ENCODE results near the gene FAU.
"Not testable (repeated sequence)": the region's sequence is repeated elsewhere in the genome, so short reads cannot be mapped to it uniquely, and the experiment has no call there.

The FAU gene

GRCh38 chr11:65119670-65119995, 2.3 kb downstream of the FAU start:
- no peak for DNase-seq (ENCODE audit: low read depth)

DNA sequence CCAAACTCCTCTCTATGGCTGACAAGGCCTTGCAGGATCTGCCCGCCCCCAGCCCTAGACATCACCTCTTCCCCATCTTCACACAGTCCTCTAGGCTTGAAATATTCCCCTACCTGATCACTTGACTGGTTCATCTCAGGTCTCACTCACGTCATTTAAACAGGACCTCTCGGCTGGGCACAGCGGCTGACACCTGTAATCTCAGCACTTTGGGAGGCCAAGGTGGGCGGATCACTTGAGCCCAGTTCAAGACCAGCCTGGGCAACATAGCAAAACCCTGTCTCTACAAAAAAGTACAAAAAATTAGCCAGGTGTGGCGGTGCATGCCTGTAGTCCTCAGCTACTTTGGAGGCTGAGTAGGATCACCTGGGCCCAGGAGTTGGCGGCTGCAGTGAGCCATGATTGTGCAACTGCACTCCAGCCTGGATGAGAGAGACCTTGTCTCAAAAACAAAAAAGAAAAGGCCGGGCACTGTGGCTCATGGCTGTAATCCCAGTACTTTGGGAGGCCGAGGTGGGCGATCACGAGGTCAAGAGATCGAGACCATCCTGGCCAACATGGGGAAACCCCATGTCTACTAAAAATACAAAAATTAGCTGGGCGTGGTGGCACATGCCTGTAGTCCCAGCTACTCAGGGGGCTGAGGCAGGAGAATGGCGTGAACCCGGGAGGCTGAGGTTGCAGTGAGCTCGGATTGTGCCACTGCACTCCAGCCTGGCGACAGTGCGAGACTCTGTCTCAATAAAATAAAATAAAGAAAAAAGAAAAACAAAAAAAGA, 2.9 kb downstream of the FAU start:
- not testable (repeated sequence) for DNase-seq (ENCODE audit: low read depth)

DNA sequence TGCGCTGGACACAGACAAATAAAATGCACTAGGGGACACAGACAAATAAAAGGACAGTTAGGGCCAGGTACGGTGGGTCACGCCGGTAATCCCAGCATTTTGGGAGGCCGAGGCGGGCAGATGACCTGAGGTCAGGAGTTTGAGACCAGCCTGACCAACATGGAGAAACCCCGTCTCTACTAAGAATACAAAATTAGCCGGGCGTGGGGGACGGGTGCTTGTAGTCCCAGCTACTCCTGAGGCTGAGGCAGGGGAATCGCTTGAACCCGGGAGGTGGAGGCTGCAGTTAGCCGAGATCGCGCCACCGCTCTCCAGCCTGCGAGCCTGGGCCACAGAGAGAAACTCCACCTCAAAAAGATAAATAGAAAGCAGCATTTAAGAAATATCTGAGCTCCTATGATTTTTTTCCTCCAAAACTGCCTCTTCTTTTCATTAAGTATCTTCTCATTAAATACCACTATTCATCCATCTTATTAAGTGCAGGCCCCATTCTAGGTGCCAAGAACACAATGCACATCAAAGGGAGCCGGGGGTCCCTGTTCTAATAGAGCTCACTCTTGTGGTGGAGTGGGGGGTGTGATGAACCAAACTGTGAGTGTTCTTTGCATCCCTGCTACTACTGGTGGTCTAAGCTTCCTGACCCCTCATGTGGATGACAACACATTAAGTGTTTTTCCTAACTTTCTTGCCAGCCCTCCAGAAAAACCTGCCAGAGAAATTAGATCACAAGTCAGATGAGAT, 3.7 kb downstream of the FAU start:
- DNase-seq (ENCODE audit: low read depth), result no peak

GRCh38 chr11:65117206-65118096, 4.5 kb downstream of the FAU start, which contains the start of gene ZNHIT2:
Gene ZNHIT2 (minus strand): TSS chr11:65117701. CDS start chr11:65117653, 48 bp downstream.
- peak; percentile 100 for DNase-seq (ENCODE audit: low read depth)

DNA sequence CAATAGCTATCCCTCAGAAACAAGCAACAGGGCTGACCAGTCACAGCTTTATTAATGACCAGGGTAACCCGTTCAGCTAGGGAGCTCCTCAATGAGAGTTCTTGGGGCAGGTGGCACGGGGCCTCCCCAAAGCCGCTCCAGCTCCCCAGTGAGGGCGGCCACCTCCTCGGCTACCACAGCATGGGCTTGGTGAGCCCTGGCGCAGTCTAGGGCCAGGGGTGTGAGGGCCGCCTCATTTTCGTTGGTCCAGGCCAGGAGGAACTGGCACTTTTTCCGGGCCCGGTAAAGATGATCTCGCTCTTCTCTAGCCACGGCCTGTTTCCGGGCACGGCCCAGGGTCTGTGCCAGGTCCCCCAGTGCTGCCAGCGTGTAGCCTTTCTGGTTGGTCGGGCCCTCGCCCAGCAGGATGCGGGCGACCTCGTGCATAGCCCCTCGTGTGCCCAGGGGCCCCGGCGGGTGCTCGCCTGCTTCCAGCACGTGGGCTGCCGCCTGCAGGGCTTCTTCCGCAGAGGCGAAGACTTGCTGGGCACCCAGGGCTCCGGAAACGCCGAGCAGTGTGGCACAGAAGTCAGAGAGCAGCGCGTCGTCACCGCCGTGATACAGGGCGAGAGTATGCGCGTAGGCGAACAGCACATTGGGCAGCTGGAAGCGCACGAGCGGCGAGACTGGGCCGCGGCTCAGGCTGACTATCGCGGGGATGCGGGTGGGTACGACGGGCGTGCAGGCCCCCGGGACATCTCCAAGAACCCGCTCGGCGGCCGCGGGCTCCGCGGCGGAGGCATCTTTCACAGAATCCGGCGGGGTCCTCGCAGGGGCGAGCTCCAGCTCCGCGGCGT, 5.3 kb downstream of the FAU start:
- DNase-seq (ENCODE audit: low read depth), result no peak

DNA sequence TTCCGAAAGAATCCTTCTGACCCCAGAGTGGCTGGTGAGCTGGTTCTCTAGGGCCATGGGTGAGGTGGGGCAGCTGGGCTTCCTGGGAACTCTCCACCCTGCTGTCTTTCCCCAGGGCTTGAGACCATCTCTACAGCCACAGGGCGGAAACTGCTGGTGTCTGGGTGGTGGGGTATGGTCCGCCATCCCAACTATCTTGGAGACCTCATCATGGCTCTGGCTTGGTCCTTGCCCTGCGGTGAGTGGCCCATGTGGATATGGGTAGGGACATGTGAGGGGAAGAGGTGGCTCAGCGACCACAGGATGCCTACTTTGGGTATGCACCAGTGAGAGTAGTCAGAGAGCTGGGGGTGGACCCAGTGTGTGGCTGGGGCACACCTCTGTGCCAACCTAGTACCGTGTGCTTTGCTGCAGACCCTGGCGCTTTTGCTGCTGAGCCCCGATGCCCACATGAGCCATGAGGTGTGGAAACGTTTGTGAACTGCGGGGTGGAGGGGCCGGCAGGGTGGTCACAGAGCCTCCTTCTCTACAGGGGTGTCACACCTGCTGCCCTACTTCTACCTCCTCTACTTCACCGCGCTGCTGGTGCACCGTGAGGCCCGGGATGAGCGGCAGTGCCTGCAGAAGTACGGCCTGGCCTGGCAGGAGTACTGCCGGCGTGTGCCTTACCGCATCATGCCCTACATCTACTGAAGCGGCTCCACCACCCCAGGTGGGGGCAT, 6.4 kb downstream of the FAU start:
- no peak for DNase-seq (ENCODE audit: low read depth)

GRCh38 chr11:65114538-65115171, 7.3 kb downstream of the FAU start:
- DNase-seq (ENCODE audit: low read depth), result no peak

DNA sequence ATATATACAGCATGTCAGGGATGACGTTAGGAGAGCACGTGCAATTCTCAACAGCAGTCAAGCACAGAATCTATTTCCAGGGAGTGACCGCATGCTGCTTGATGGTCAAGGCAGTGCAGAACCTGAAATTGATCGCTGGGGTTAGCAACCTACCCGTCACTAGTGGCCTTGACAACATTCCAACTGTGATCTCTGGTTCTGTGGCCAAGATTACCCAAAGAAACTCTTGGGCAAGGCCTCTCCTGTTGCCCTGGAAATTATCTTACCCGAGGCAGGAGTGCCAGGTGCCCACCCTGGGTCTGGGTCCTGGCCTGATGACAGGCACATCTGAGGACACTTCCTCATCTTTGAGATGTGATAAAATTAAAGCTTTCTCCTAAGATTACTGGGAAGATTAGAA, 8.1 kb downstream of the FAU start:
- no peak for DNase-seq (ENCODE audit: low read depth)

- DNase-seq (ENCODE audit: low read depth), result no peak
These were observed 8.6 kb downstream of the FAU start for GRCh38 chr11:65113361-65113756.

- DNase-seq (ENCODE audit: low read depth), result peak; percentile 59
These were observed 9.2 kb downstream of the FAU start for GRCh38 chr11:65112546-65113360.

- DNase-seq (ENCODE audit: low read depth), result peak; percentile 92
These were observed 10.0 kb downstream of the FAU start, which contains the start of gene TM7SF2 for GRCh38 chr11:65111744-65112545. Gene TM7SF2 (plus strand): TSS chr11:65111872. CDS start chr11:65112016, 144 bp downstream.

DNA sequence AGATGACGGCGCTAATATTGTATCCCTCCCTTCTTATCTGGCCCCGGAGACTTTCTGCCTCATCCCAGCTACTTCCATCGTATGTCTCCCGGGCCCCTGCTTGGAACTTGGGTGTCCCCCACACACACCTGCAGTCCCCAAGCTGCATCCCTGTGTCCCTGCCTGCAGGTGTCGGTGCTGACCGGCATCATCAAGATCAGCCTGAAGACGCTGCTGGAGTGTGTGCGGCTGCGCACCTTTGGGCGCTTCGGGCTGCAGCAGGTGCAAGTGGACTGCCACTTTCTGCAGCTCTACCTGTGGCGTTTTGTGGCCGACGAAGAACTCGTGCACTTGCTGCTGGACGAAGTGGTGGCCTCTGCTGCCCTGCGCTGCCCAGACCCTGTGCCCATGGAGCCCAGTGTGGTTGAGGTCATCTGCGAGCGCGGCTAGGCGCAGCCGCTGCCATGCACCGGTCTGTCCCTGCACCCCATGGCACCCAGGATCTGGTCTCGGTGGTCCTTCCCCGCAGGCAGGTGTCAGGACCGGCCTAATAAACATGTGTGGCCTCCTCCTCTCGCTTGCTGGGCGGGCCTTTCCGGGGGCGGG, 10.7 kb downstream of the FAU start:
- DNase-seq (ENCODE audit: low read depth), result no peak

DNA sequence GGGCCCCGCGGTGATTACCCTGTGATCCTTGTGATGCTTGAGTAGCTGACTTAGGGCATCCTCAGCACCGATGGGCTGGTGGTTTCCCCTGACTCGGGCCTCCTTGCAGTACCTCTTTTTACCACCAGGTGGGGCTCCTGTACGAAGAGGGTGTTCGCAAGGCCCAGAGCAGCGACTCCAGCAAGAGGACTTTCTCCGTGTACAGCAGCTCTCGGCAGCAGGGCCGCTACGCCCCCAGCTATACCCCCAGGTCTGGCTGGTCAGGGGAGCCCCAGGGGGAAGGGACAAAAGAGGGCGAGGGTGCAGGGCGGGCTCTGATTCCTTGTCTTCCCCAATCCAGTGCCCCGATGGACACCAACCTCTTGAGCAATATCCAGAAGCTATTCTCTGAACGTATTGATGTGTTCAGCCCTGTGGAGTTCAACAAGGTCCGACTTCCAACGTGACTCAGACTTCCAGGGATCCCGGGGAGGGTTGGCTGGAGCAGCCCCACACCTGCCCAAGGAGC, 11.5 kb downstream of the FAU start:
- peak; percentile 97 for DNase-seq (ENCODE audit: low read depth)

DNA sequence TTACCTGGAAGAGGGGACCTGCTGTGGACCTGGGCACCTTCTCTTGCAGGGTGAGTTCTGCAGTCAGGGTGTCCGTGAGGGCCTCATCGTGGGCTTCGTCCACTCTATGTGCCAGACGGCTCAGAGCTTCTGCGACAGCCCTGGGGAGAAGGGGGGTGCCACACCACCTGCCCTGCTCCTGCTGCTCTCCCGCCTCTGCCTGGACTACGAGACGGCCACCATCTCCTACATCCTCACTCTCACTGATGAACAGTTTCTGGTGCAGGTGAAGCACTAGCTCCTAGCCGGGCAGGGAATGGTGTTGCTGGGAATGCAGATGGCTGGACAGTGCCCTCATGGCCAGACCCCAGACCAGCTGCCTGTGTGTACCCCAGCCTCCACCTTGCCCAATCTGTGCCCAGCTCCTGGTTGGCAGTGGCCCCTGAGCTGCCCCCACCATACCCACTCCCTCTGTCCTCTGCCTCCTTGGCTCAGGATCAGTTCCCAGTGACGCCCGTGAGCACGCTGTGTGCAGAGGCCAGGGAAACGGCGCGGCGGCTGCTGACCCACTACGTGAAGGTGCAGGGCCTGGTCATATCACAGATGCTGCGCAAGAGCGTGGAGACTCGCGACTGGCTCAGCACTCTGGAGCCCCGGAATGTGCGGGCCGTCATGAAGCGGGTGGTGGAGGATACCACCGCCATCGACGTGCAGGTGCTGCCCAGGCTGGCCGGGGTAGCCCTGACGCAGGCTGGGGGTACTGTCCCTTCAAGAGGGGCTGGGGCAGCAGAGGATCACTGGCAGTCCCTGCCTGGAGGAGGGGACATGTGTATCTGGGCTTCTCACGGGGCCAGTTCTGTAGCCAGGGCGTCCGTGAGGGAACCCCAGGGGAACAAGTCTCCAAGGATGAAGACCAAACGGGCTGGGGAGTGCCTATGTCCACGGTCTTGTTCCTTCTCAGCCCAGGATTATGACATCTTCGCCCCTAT, 12.4 kb downstream of the FAU start:
- no peak for DNase-seq (ENCODE audit: low read depth)

DNA sequence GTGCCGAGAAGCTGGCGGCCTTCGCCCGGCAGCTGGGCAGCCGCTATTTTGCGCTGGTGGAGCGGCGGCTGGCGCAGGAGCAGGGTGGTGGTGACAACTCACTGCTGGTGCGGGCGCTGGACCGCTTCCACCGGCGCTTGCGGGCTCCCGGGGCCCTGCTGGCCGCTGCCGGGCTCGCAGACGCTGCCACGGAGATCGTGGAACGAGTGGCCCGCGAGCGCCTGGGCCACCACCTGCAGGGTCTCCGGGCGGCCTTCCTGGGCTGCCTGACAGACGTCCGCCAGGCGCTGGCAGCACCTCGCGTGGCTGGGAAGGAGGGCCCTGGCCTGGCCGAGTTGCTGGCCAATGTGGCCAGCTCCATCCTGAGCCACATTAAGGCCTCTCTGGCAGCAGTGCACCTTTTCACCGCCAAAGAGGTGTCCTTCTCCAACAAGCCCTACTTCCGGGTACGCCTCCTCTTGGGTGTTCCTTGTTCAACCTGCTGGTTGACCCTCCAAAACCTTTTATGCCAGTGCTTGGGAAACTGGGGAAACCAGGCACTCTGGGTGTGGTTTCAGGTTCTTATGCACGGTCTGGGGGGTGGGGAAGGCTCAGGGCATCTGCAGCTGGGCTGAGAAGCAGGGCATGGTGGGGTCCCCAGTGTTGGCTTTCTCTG, 13.3 kb downstream of the FAU start:
- DNase-seq (ENCODE audit: low read depth), result no peak

DNA sequence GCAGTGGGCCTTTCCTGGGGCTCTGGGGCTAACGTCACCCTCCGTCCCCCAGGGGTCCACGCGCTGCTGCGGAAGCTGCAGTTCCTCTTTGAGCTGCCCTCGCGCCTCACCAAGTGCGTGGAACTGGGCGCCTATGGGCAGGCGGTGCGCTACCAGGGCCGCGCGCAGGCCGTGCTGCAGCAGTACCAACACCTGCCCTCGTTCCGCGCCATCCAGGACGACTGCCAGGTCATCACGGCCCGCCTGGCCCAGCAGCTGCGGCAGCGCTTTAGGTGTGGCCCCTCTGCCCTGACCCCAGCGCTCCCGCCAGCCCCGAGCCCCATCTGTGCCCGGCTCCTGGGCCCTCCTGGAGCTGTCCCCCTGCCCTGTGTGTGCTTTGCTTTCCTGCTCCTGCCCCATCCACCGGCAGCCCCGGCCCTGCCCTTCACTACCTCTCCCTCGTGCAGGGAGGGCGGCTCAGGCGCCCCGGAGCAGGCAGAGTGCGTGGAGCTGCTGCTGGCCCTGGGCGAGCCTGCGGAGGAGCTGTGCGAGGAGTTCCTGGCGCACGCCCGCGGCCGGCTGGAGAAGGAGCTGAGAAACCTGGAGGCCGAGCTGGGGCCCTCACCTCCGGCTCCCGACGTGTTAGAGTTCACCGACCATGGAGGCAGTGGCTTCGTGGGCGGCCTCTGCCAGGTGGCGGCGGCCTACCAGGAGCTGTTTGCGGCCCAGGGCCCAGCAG, 14.0 kb downstream of the FAU start:
- DNase-seq (ENCODE audit: low read depth), result no peak

All from activated gamma-delta T cell treated with anti-CD3 and anti-CD28 coated beads, Interleukin-2, amount 50 U/mL, for 16 hours (primary cell).